KMS-11 (cell line): ENCODE measurements around the gene KCNC2.
"Not testable (repeated sequence)": the region's sequence is repeated elsewhere in the genome, so short reads cannot be mapped to it uniquely, and the experiment has no call there.

Experiments used
- H2AFZ ChIP-seq: fragments of 200-600 bp; sonication (generic); 2 replicates; pipeline ENCODE4 v1.6.1; 2016; ENCODE audit warnings: antibody characterized with exemption, mixed run types, low read depth
- H3K27ac ChIP-seq: fragments of 200-600 bp; sonication (generic); 2 replicates; pipeline ENCODE4 v1.6.1; 2016; ENCODE audit warnings: mild to moderate bottlenecking, mixed run types
- H3K27me3 ChIP-seq: fragments of 200-600 bp; sonication (generic); 2 replicates; pipeline ENCODE4 v1.6.1; 2017; ENCODE audit warnings: mild to moderate bottlenecking, low read depth, mixed run types, moderate library complexity; ENCODE audit not compliant: insufficient read depth
- H3K36me3 ChIP-seq: fragments of 200-600 bp; sonication (generic); 2 replicates; pipeline ENCODE4 v1.6.1; 2017; ENCODE audit warnings: mild to moderate bottlenecking, mixed run types; ENCODE audit not compliant: insufficient read depth
- H3K4me1 ChIP-seq: fragments of 200-600 bp; sonication (generic); 2 replicates; pipeline ENCODE4 v1.6.1; 2016; ENCODE audit warnings: mild to moderate bottlenecking, low read depth, mixed run types; ENCODE audit not compliant: poor library complexity, severe bottlenecking
- H3K4me2 ChIP-seq: fragments of 200-600 bp; sonication (generic); 2 replicates; pipeline ENCODE4 v1.7.0; 2016; ENCODE audit warnings: mild to moderate bottlenecking, mixed run types
- H3K4me3 ChIP-seq: fragments of 200-600 bp; sonication (generic); IDR thresholded peaks from 2 replicates; pipeline ENCODE4 v1.6.1; 2017; ENCODE audit warnings: low read depth, low read length, mixed read lengths; ENCODE audit not compliant: insufficient read depth
- H3K79me2 ChIP-seq: fragments of 200-600 bp; sonication (generic); 2 replicates; pipeline ENCODE4 v1.6.1; 2016; ENCODE audit warnings: low read depth, mixed run types; ENCODE audit not compliant: insufficient read depth
- H3K9ac ChIP-seq: fragments of 200-600 bp; sonication (generic); 2 replicates; pipeline ENCODE4 v1.6.1; 2016; ENCODE audit warnings: mild to moderate bottlenecking, mixed run types
- H4K20me1 ChIP-seq: fragments of 200-600 bp; sonication (generic); 2 replicates; pipeline ENCODE4 v1.6.1; 2016; ENCODE audit warnings: mild to moderate bottlenecking, mixed run types; ENCODE audit not compliant: insufficient read depth
- TF ChIP-seq, protein P1 (sequence below): fragments of 200-600 bp; sonication (generic); conservative IDR thresholded peaks from 2 replicates; pipeline ENCODE4 v1.6.1; 2017; ENCODE audit warnings: low read depth, mild to moderate bottlenecking, antibody characterized with exemption, low read length, moderate library complexity, mixed read lengths

The KCNC2 gene

DNA sequence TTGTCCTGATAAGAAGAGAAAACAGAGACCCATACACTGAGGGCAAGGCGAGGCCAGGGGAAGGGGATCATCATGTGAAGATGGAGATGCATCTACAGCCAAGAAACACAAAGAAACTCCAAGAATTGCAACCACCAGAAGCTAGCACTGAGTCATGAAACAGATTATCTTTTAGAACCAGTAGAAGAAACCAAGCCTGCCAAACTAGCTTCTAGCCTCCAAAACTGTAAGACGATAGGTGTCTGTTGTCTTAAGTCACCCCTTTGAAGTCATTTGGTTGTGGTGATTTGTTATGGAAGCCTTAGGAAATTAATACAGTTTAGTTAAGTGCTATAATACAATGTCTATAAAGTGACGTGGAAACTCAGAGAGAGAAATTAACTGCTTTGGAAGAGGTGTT is 15.4 kb downstream of the KCNC2 start:
- H3K79me2 ChIP-seq, result no peaks in the 10 kb centered on the region
- no peaks in the 10 kb centered on the region for H3K27me3 ChIP-seq
- H3K4me1 ChIP-seq, result no peaks in the 10 kb centered on the region
- H4K20me1 ChIP-seq, result no peaks in the 10 kb centered on the region; the same call in 1 of the 2 replicates
- H3K27ac ChIP-seq, result no peak overlapping the region
- no peak overlapping the region for H3K4me2 ChIP-seq
- no peak overlapping the region for H3K4me3 ChIP-seq
- TF ChIP-seq, protein P1, sequence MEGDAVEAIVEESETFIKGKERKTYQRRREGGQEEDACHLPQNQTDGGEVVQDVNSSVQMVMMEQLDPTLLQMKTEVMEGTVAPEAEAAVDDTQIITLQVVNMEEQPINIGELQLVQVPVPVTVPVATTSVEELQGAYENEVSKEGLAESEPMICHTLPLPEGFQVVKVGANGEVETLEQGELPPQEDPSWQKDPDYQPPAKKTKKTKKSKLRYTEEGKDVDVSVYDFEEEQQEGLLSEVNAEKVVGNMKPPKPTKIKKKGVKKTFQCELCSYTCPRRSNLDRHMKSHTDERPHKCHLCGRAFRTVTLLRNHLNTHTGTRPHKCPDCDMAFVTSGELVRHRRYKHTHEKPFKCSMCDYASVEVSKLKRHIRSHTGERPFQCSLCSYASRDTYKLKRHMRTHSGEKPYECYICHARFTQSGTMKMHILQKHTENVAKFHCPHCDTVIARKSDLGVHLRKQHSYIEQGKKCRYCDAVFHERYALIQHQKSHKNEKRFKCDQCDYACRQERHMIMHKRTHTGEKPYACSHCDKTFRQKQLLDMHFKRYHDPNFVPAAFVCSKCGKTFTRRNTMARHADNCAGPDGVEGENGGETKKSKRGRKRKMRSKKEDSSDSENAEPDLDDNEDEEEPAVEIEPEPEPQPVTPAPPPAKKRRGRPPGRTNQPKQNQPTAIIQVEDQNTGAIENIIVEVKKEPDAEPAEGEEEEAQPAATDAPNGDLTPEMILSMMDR, result no peak
- no peaks in the 10 kb centered on the region for H3K36me3 ChIP-seq
- H2AFZ ChIP-seq, result no peak overlapping the region
- no peak overlapping the region for H3K9ac ChIP-seq

GRCh38 chr12:75192196-75192595 is 17.4 kb downstream of the KCNC2 start:
- Histone ChIP-seq H3K4me2 (no peak overlapping the region), H2AFZ (no peak overlapping the region), H3K27me3 (no peaks in the 10 kb centered on the region), H3K4me3 (no peak overlapping the region), H3K9ac (no peak overlapping the region), H4K20me1 (no peaks in the 10 kb centered on the region), H3K79me2 (no peaks in the 10 kb centered on the region), H3K4me1 (no peaks in the 10 kb centered on the region), H3K36me3 (no peaks in the 10 kb centered on the region), H3K27ac (no peak overlapping the region)
- TF ChIP-seq, protein P1, result no peak

GRCh38 chr12:75190846-75191245 is 18.8 kb downstream of the KCNC2 start:
- Histone ChIP-seq H3K4me3 (no peak overlapping the region), H3K36me3 (no peaks in the 10 kb centered on the region), H4K20me1 (no peaks in the 10 kb centered on the region), H3K4me1 (no peaks in the 10 kb centered on the region), H3K9ac (no peak overlapping the region), H3K27me3 (no peaks in the 10 kb centered on the region), H3K27ac (no peak overlapping the region), H2AFZ (no peak overlapping the region), H3K4me2 (no peak overlapping the region), H3K79me2 (no peaks in the 10 kb centered on the region)
- TF ChIP-seq, protein P1, result no peak

- H3K4me3 ChIP-seq, H3K36me3 ChIP-seq, H2AFZ ChIP-seq, H4K20me1 ChIP-seq, H3K9ac ChIP-seq, H3K79me2 ChIP-seq, H3K4me2 ChIP-seq, H3K27ac ChIP-seq, H3K4me1 ChIP-seq, H3K27me3 ChIP-seq: not testable (repeated sequence)
Measured at GRCh38 chr12:75185881-75186280, 23.8 kb downstream of the KCNC2 start.

DNA sequence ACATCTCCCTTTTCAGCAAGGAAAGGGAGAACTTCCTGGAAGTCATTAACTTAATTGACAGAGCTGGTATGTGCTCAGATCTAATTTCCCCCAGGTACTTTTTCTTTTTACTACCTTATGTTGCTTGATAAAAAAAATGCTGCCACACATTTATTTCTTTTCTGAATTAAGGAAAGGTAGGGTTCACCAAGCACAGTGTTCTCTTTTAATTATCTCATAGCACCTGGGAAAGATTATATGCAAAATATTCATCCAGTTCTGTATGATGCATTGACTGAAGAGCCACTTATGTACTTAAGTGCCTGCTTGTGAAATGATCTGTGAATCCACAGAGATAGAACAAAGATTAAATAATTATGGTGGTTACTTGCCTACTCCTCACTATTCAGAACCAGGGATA is 25.1 kb downstream of the KCNC2 start:
- Histone ChIP-seq H3K36me3 (no peaks in the 10 kb centered on the region), H2AFZ (no peak overlapping the region), H3K4me2 (no peak overlapping the region), H3K4me1 (no peaks in the 10 kb centered on the region), H4K20me1 (no peaks in the 10 kb centered on the region), H3K9ac (no peak overlapping the region), H3K27ac (no peak overlapping the region), H3K27me3 (no peaks in the 10 kb centered on the region), H3K4me3 (no peak overlapping the region), H3K79me2 (no peaks in the 10 kb centered on the region)
- TF ChIP-seq, protein P1, result no peak
